HFF-Myc (cell line): ENCODE data around the gene SIRT7.
"Not testable (repeated sequence)": the region's sequence is repeated elsewhere in the genome, so short reads cannot be mapped to it uniquely, and the experiment has no call there.

Source experiments
- DNase-seq: peaks from one replicate; pipeline ENCODE4 v3.0.0-alpha.2; 2011; ENCODE audit warnings: low read depth; ENCODE audit errors: extremely low read depth
- H3K4me3 ChIP-seq: replicated peaks from 2 replicates; pipeline ENCODE4 v1.5.1; 2011; ENCODE audit warnings: low read depth, mild to moderate bottlenecking, control low read depth, low read length
- TF ChIP-seq, protein P1 (sequence below): IDR thresholded peaks from 2 replicates; pipeline ENCODE4 v1.5.1; 2012; ENCODE audit warnings: mild to moderate bottlenecking, low read depth, low read length, control low read depth; ENCODE audit errors: missing control alignments

The SIRT7 gene

DNA sequence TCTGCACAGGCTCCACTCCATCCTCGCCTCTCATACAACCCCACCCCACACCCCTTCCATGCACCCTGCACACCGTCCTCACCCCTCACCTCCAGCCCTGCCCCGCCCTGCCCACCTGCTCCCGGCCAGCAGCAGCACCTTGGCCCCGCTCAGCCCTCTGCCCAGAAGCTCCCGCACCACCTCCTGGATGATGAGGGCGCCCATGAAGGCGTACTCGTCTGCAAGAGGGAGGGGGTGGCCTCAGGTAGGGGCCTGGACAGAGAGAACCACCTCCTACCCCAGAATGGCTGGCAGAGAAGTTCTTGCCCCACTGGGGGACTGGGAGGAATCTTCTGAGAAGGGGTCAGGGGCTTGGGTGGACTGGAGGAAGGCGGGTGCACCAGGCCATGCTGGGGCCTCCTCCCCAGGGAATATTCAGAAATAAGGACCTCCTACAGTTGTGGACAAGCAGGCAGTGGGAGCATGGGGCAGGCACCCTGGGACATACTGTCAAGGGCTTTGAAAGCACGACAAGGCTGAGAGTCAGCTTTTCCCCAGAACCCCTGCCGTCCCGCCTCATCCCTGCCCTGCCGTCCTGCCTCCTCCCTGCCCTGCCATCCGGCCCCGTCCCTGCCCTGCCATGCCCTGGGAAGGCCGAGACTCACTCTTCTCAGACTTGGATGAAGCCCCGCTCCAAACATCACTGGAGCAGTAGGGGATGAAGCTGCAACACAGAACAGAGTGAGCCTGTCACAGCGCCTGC, 39.9 kb upstream of the SIRT7 start:
- H3K4me3 ChIP-seq = no peak overlapping the region
- no peak for DNase-seq
- TF ChIP-seq, protein P1, sequence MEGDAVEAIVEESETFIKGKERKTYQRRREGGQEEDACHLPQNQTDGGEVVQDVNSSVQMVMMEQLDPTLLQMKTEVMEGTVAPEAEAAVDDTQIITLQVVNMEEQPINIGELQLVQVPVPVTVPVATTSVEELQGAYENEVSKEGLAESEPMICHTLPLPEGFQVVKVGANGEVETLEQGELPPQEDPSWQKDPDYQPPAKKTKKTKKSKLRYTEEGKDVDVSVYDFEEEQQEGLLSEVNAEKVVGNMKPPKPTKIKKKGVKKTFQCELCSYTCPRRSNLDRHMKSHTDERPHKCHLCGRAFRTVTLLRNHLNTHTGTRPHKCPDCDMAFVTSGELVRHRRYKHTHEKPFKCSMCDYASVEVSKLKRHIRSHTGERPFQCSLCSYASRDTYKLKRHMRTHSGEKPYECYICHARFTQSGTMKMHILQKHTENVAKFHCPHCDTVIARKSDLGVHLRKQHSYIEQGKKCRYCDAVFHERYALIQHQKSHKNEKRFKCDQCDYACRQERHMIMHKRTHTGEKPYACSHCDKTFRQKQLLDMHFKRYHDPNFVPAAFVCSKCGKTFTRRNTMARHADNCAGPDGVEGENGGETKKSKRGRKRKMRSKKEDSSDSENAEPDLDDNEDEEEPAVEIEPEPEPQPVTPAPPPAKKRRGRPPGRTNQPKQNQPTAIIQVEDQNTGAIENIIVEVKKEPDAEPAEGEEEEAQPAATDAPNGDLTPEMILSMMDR = no peak

DNA sequence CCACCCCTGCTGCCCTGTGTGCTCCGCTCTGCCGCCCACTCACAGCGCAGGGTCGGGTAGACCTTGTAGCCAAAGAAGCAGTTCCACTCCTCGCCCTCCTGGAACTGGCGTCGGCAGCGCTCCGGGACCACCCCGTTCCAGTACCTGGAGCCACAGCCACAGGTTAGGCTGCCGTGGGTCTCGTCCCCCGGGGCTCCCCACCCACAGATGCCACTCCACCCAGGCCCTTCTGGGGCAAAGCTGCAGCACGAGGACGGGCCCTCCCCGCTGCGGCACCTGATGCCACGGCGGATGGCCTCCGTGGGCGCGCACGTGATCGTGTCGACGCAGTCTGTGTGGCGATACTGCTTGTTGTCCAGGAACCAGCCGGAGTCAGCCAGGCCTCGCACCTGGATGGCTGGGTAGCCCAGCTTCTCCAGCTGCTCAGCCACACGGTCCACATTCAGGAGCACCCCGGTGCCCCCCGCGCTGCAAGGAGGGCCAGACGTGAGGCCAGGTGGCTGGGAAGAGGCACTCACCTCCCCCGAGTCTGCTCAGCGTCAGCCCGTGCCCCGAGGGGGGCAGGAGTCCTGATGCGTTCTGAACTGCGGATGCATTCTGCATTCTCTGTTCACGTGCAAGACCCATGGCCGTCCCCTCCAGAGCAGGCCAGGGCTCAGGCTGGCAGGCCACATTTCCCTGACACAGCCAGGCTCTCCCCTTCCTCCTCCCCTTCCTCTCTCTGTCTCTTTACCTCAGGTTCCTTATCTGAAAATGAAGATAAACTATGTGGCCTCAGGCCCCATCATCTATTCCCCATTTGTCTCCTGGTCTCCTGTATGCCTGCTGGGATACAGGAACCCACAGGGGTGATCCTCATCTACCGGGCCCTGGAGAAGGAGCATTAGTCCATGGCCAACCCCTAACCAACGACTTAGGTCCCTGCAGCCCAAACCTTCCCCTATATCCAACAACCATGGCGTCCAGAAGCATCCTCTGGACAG, 38.9 kb upstream of the SIRT7 start:
- no peak overlapping the region for H3K4me3 ChIP-seq
- no peak for DNase-seq
- TF ChIP-seq, protein P1 = no peak

- no peak for DNase-seq
- TF ChIP-seq, protein P1 = no peak
- H3K4me3 ChIP-seq = no peak overlapping the region
Observed at GRCh38 chr17:81955756-81956544, 38.0 kb upstream of the SIRT7 start.

GRCh38 chr17:81955058-81955681, 37.2 kb upstream of the SIRT7 start:
- TF ChIP-seq, protein P1 = no peak
- no peak for DNase-seq
- H3K4me3 ChIP-seq = no peak overlapping the region

GRCh38 chr17:81954131-81955057, 36.4 kb upstream of the SIRT7 start:
- H3K4me3 ChIP-seq = no peak overlapping the region
- no peak for DNase-seq
- TF ChIP-seq, protein P1 = no peak

DNA sequence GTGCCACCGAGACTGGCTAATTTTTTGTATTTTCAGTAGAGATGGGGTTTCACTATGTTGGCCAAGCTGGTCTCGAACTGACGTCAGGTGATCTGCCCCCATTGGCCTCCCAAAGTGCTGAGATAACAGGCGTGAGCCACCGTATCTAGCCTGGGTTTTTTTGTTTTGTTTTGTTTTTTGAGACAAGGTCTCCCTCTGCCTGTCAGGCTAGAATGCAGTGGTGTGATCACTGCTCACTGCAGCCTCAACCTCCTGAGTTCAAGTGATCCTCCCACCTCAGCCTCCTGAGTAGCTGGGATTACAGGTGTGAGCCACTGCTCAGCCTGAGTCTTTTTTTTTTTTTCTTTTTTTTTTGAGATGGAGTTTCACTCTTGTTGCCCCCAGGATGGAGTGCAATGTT, 35.5 kb upstream of the SIRT7 start:
- DNase-seq, H3K4me3 ChIP-seq: not testable (repeated sequence)
